HepG2 (cell line): ENCODE results near the gene ATR. TPM values are rescaled to one million over a fixed set of nuclear protein-coding genes. Genes with fewer than 3 reads are reported as not detected.
A peak's percentile ranks its signal among the peaks of the same experiment; 100 is the strongest.

Experiments used
- DMAP1 ChIP-seq: IDR thresholded peaks from 2 replicates; pipeline ENCODE4 v1.6.1; 2016
- EHMT2 ChIP-seq: fragments of 200-600 bp; sonication (generic); IDR thresholded peaks from 2 replicates; pipeline ENCODE4 v1.7.0; 2017; ENCODE audit warnings: antibody characterized with exemption, low read depth, low read length, borderline replicate concordance
- FOXK2 ChIP-seq: fragments of 450-650 bp; IDR thresholded peaks from 2 replicates; pipeline ENCODE4 v1.6.1; 2016
- HDAC1 ChIP-seq: sonication (generic); formaldehyde crosslinking; IDR thresholded peaks from 2 replicates; pipeline ENCODE4 v1.5.1; 2020; ENCODE audit warnings: mild to moderate bottlenecking, missing genetic modification reagents
- HNRNPK ChIP-seq: fragments of 200-400 bp; formaldehyde crosslinking; IDR thresholded peaks from 2 replicates; pipeline ENCODE4 v1.6.1; 2018; ENCODE audit warnings: low read length, low read depth, moderate library complexity, mild to moderate bottlenecking; ENCODE audit not compliant: poor library complexity, severe bottlenecking
- MAFG ChIP-seq: sonication (generic); formaldehyde crosslinking; IDR thresholded peaks from 2 replicates; pipeline ENCODE4 v1.5.1; 2020; ENCODE audit warnings: mild to moderate bottlenecking, missing genetic modification reagents
- SETDB1 ChIP-seq: sonication (generic); formaldehyde crosslinking; IDR thresholded peaks from 2 replicates; pipeline ENCODE4 v1.5.1; 2020; ENCODE audit warnings: missing genetic modification reagents, mild to moderate bottlenecking, borderline replicate concordance
- SRSF1 ChIP-seq: fragments of 200-400 bp; formaldehyde crosslinking; optimal IDR thresholded peaks from 2 replicates; pipeline ENCODE3; 2017; ENCODE audit warnings: mild to moderate bottlenecking, low read depth, low read length, moderate library complexity
- SRSF9 ChIP-seq: fragments of 200-400 bp; formaldehyde crosslinking; IDR thresholded peaks from 2 replicates; pipeline ENCODE4 v1.6.1; 2018; ENCODE audit warnings: borderline replicate concordance, mild to moderate bottlenecking, low read depth, low read length; ENCODE audit not compliant: insufficient read depth, poor library complexity, severe bottlenecking
- TCF7 ChIP-seq: sonication (generic); IDR thresholded peaks from 2 replicates; pipeline ENCODE4 v1.6.1; 2016; ENCODE audit warnings: antibody characterized with exemption, low read depth
- ZBTB33 ChIP-seq: sonication (generic); formaldehyde crosslinking; IDR thresholded peaks from 2 replicates; pipeline ENCODE4 v1.4.0; 2020; ENCODE audit warnings: missing genetic modification reagents
- ZNF263 ChIP-seq: sonication (generic); formaldehyde crosslinking; IDR thresholded peaks from 2 replicates; pipeline ENCODE4 v1.4.0; 2020; ENCODE audit warnings: missing genetic modification reagents
- ZNF275 ChIP-seq: sonication (generic); formaldehyde crosslinking; IDR thresholded peaks from 2 replicates; pipeline ENCODE4 v1.8.0; 2022; ENCODE audit warnings: missing genetic modification reagents, mild to moderate bottlenecking, inconsistent platforms, borderline replicate concordance
- ZNF576 ChIP-seq: sonication (generic); formaldehyde crosslinking; IDR thresholded peaks from 2 replicates; pipeline ENCODE4 v1.4.0; 2020; ENCODE audit warnings: mild to moderate bottlenecking, missing genetic modification reagents
- ZNF598 ChIP-seq: sonication (generic); formaldehyde crosslinking; IDR thresholded peaks from 2 replicates; pipeline ENCODE4 v1.5.1; 2020; ENCODE audit warnings: mild to moderate bottlenecking, missing genetic modification reagents, borderline replicate concordance
- polyA plus RNA-seq, 8 experiments: library from polyadenylated mRNA; depleted of rRNA in 3 of 8; stranded (reverse) in 7 of 8; unstranded in 1 of 8; fragments of >200 nt; fragmentation: Illumina TruSeq in 4 of 8; extraction: Trizol in 4 of 8; gene quantifications; 2 replicates each; pipeline versions ENCODE4 v1.2.1 to v1.2.3, GENCODE V29; 2011 to 2016; ENCODE audit warnings: low read depth in 4 of 8, missing spikeins in 1 of 8, mixed read lengths in 1 of 8; ENCODE audit not compliant: insufficient read depth in 1 of 8
- total RNA-seq, 5 experiments: library from RNA; depleted of rRNA; stranded (reverse); fragments of >200 nt; fragmentation: Illumina TruSeq; extraction: Trizol; gene quantifications; 2 replicates each; pipeline ENCODE4 v1.2.3, GENCODE V29; 2016; ENCODE audit warnings: low read depth in 1 of 5
- TF ChIP-seq, protein P1 (sequence below): IDR thresholded peaks from 2 replicates; pipeline ENCODE4 v1.6.1; 2018; ENCODE audit warnings: missing genetic modification reagents
- TF ChIP-seq, protein P2 (sequence below): sonication (generic); formaldehyde crosslinking; IDR thresholded peaks from 2 replicates; pipeline ENCODE4 v1.4.0; 2020; ENCODE audit warnings: mild to moderate bottlenecking, missing genetic modification reagents, borderline replicate concordance
- TF ChIP-seq, protein P3 (sequence below): sonication (generic); formaldehyde crosslinking; conservative IDR thresholded peaks from 2 replicates; pipeline ENCODE4 v1.8.0; 2022; ENCODE audit warnings: mild to moderate bottlenecking, moderate library complexity, missing genetic modification reagents

ATR gene
- total and polyA plus RNA-seq, 2 of the 13 experiments (the other 11 are each of a cell fraction or from before 2014, with no cell fraction given) = 6.6 to 17.0 TPM

DNA sequence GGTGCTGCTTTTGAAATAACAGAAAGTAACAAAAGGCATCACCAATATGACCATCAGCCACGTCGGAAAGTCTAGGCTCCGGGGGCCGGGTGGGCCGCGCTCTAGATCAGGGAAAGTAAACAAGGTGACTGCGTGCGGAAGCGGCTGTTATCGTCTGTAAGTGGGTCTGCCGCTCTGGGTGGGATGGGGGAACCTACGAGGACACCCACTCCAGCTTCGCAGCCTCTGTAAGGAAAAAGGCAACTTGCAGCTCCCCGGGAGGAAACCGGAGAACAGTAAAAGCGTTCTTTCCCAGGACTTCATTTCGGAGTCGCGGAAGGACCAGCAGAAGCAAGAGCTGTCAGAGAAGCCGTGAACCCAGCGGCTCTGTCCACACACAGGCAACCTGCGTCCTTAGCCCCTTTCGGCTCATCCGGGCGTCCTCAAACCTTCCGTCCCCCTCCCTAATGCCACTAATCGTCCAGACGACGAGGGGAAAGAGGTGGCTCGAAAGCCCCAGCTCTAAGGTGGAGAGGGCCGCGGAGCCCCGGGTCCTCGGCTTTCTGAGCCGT, 131.2 kb downstream of the ATR start (continued):
- TF ChIP-seq ZNF598 (CRISPR knock-in tag) = 0 out of 2 replicates have a peak, but pooled peaks have one; percentile 49
- TF ChIP-seq ZNF263 (CRISPR knock-in tag) = no peak
- peak; percentile 63 for TF ChIP-seq SRSF1
- TF ChIP-seq, protein P1, sequence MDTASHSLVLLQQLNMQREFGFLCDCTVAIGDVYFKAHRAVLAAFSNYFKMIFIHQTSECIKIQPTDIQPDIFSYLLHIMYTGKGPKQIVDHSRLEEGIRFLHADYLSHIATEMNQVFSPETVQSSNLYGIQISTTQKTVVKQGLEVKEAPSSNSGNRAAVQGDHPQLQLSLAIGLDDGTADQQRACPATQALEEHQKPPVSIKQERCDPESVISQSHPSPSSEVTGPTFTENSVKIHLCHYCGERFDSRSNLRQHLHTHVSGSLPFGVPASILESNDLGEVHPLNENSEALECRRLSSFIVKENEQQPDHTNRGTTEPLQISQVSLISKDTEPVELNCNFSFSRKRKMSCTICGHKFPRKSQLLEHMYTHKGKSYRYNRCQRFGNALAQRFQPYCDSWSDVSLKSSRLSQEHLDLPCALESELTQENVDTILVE = no peak
- TF ChIP-seq, protein P2, sequence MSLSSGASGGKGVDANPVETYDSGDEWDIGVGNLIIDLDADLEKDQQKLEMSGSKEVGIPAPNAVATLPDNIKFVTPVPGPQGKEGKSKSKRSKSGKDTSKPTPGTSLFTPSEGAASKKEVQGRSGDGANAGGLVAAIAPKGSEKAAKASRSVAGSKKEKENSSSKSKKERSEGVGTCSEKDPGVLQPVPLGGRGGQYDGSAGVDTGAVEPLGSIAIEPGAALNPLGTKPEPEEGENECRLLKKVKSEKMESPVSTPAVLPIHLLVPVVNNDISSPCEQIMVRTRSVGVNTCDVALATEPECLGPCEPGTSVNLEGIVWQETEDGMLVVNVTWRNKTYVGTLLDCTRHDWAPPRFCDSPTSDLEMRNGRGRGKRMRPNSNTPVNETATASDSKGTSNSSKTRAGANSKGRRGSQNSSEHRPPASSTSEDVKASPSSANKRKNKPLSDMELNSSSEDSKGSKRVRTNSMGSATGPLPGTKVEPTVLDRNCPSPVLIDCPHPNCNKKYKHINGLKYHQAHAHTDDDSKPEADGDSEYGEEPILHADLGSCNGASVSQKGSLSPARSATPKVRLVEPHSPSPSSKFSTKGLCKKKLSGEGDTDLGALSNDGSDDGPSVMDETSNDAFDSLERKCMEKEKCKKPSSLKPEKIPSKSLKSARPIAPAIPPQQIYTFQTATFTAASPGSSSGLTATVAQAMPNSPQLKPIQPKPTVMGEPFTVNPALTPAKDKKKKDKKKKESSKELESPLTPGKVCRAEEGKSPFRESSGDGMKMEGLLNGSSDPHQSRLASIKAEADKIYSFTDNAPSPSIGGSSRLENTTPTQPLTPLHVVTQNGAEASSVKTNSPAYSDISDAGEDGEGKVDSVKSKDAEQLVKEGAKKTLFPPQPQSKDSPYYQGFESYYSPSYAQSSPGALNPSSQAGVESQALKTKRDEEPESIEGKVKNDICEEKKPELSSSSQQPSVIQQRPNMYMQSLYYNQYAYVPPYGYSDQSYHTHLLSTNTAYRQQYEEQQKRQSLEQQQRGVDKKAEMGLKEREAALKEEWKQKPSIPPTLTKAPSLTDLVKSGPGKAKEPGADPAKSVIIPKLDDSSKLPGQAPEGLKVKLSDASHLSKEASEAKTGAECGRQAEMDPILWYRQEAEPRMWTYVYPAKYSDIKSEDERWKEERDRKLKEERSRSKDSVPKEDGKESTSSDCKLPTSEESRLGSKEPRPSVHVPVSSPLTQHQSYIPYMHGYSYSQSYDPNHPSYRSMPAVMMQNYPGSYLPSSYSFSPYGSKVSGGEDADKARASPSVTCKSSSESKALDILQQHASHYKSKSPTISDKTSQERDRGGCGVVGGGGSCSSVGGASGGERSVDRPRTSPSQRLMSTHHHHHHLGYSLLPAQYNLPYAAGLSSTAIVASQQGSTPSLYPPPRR (CRISPR knock-in tag) = no peak
- peak; percentile 17; the same call in 1 of the 2 replicates for TF ChIP-seq ZNF275
- no peak for TF ChIP-seq HNRNPK
- no peak for TF ChIP-seq ZBTB33 (CRISPR knock-in tag)
- TF ChIP-seq MAFG = no peak
- TF ChIP-seq DMAP1 (CRISPR knock-in tag) = peak; percentile 70; the same call in 1 of the 2 replicates
- TF ChIP-seq HDAC1 (CRISPR knock-in tag) = peak; percentile 74
- 0 out of 2 replicates have a peak, but pooled peaks have one; percentile 15 for TF ChIP-seq FOXK2
- TF ChIP-seq EHMT2 = no peak
- TF ChIP-seq, protein P3, sequence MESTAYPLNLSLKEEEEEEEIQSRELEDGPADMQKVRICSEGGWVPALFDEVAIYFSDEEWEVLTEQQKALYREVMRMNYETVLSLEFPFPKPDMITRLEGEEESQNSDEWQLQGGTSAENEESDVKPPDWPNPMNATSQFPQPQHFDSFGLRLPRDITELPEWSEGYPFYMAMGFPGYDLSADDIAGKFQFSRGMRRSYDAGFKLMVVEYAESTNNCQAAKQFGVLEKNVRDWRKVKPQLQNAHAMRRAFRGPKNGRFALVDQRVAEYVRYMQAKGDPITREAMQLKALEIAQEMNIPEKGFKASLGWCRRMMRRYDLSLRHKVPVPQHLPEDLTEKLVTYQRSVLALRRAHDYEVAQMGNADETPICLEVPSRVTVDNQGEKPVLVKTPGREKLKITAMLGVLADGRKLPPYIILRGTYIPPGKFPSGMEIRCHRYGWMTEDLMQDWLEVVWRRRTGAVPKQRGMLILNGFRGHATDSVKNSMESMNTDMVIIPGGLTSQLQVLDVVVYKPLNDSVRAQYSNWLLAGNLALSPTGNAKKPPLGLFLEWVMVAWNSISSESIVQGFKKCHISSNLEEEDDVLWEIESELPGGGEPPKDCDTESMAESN (CRISPR knock-in tag) = 0 out of 2 replicates have a peak, but pooled peaks have one; percentile 20
- no peak for TF ChIP-seq ZNF576 (CRISPR knock-in tag)
- no peak for TF ChIP-seq TCF7
- TF ChIP-seq SETDB1 (CRISPR knock-in tag) = no peak
- no peak for TF ChIP-seq SRSF9
